GM12878 (cell line): ENCODE data around the gene SEMA7A. TPM values are rescaled to one million over a fixed set of nuclear protein-coding genes. Genes with fewer than 3 reads are reported as not detected.

Experiments
- ATAC-seq: fragments of 200-7000 bp; cut with Tn5 transposase; 3 replicates; pipeline ENCODE4 v1.9.1; 2020; ENCODE audit warnings: mild to moderate bottlenecking, moderate library complexity
- BruUV-seq: library from RNA; stranded (reverse); fragments of 400-500 nt; replicated peaks from 2 replicates; lab custom pipeline; 2021; lab: Mats Ljungman, UMichigan
- CTCF ChIA-PET: fragments of 300-600 bp; sonication (Branson Sonifier 250); formaldehyde crosslinking; extraction: SDS; loops from one replicate; lab custom pipeline; 2021; ENCODE audit warnings: inconsistent platforms; lab: Yijun Ruan, JAX
- POLR2A ChIA-PET: fragments of 350-600 bp; formaldehyde crosslinking; extraction: SDS; loops from one replicate; lab custom pipeline; 2021; ENCODE audit warnings: inconsistent platforms; lab: Charles Lee
- RAD21 ChIA-PET: fragments of 300-600 bp; sonication (Branson Sonifier 250); formaldehyde crosslinking; loops from one replicate; lab custom pipeline; 2023; ENCODE audit warnings: antibody characterized with exemption; ENCODE audit not compliant: unreplicated experiment; lab: Charles Lee
- SMC1A ChIA-PET: fragments of 300-600 bp; sonication (Branson Sonifier 250); formaldehyde crosslinking; loops from one replicate; lab custom pipeline; 2023; ENCODE audit not compliant: unreplicated experiment, uncharacterized antibody; lab: Charles Lee
- DNase-seq: peaks from one replicate; pipeline ENCODE4 v3.0.0-alpha.2; 2011; ENCODE audit warnings: low read depth, low spot score
- FAIRE-seq: peaks from 3 replicates; lab custom pipeline; 2011; peaks lifted over from hg19 to GRCh38; lab: Jason Lieb, UNC
- H2AFZ ChIP-seq: 2 replicates; pipeline ENCODE4 v1.6.0; 2011; ENCODE audit warnings: low read depth, low read length, control low read depth; ENCODE audit not compliant: control insufficient read depth
- H3K27ac ChIP-seq: 2 replicates; pipeline ENCODE4 v1.5.1; 2011; ENCODE audit warnings: control low read depth; ENCODE audit not compliant: control insufficient read depth, insufficient read depth
- H3K27me3 ChIP-seq, 2 experiments: replicated peaks in 1 of 2; 2 replicates each; pipeline versions ENCODE4 v1.6.0 to v1.6.1; 2011; ENCODE audit warnings: low read length in 1 of 2; ENCODE audit not compliant: control insufficient read depth in 2 of 2, insufficient read depth in 2 of 2
- H3K36me3 ChIP-seq, 2 experiments: 2 replicates each; pipeline ENCODE4 v1.5.1; 2011; ENCODE audit warnings: low read length in 1 of 2; ENCODE audit not compliant: control insufficient read depth in 2 of 2, insufficient read depth in 2 of 2
- H3K4me1 ChIP-seq: 2 replicates; pipeline ENCODE4 v1.6.1; 2011; ENCODE audit warnings: mild to moderate bottlenecking, low read length, moderate library complexity, mixed read lengths; ENCODE audit not compliant: control insufficient read depth, insufficient read depth
- H3K4me2 ChIP-seq: 2 replicates; pipeline ENCODE4 v1.6.0; 2011; ENCODE audit warnings: control low read depth; ENCODE audit not compliant: control insufficient read depth, insufficient read depth
- H3K4me3 ChIP-seq: fragments of 200-600 bp; sonication (generic); 2 replicates; pipeline ENCODE4 v1.5.1; 2016
- H3K79me2 ChIP-seq: 2 replicates; pipeline ENCODE4 v1.6.0; 2011; ENCODE audit warnings: low read length; ENCODE audit not compliant: control insufficient read depth, insufficient read depth
- H3K9ac ChIP-seq: 2 replicates; pipeline ENCODE4 v1.8.0; 2011; ENCODE audit warnings: low read length, control low read depth, mixed read lengths; ENCODE audit not compliant: control insufficient read depth, insufficient read depth
- H3K9me3 ChIP-seq: replicated peaks from 3 replicates; pipeline ENCODE4 v1.5.1; 2011; ENCODE audit warnings: mild to moderate bottlenecking, low read length; ENCODE audit not compliant: control insufficient read depth, insufficient read depth
- H4K20me1 ChIP-seq: 2 replicates; pipeline ENCODE4 v1.6.0; 2011; ENCODE audit not compliant: control insufficient read depth, insufficient read depth
- CTCF ChIP-seq, 3 experiments: IDR thresholded peaks in 2 of 3; conservative IDR thresholded peaks in 1 of 3; 2 replicates each; pipeline ENCODE4 v1.5.1; 2011; ENCODE audit warnings: low read depth in 3 of 3, low read length in 3 of 3, mild to moderate bottlenecking in 3 of 3, control low read depth in 2 of 3, moderate library complexity in 2 of 3, inconsistent platforms in 1 of 3, mixed read lengths in 1 of 3; ENCODE audit not compliant: control insufficient read depth in 2 of 3, insufficient read depth in 1 of 3; ENCODE audit errors: extremely low read depth in 1 of 3
- NBN ChIP-seq: fragments of 450-650 bp; IDR thresholded peaks from 2 replicates; pipeline ENCODE4 v1.6.1; 2016
- SIX5 ChIP-seq: IDR thresholded peaks from 2 replicates; pipeline ENCODE4 v1.6.1; 2011; ENCODE audit warnings: mild to moderate bottlenecking, low read depth, low read length, moderate library complexity; ENCODE audit not compliant: severe bottlenecking
- SMC3 ChIP-seq: IDR thresholded peaks from 2 replicates; pipeline ENCODE4 v1.6.1; 2011; ENCODE audit warnings: low read length, improper control_type of control experiment, borderline replicate concordance
- TAF1 ChIP-seq: IDR thresholded peaks from 2 replicates; pipeline ENCODE4 v1.6.1; 2011; ENCODE audit warnings: mild to moderate bottlenecking, low read depth, low read length, borderline replicate concordance
- WRNIP1 ChIP-seq: IDR thresholded peaks from 2 replicates; pipeline ENCODE4 v1.6.1; 2011; ENCODE audit warnings: low read depth, low read length, improper control_type of control experiment, borderline replicate concordance
- ZNF207 ChIP-seq: fragments of 450-650 bp; IDR thresholded peaks from 2 replicates; pipeline ENCODE4 v1.6.1; 2014; ENCODE audit warnings: antibody characterized with exemption, mild to moderate bottlenecking, borderline replicate concordance
- ZNF217 ChIP-seq: fragments of 450-650 bp; IDR thresholded peaks from 2 replicates; pipeline ENCODE4 v1.6.1; 2017; ENCODE audit warnings: antibody characterized with exemption, mild to moderate bottlenecking
- ZNF592 ChIP-seq: fragments of 450-650 bp; IDR thresholded peaks from 2 replicates; pipeline ENCODE4 v1.6.1; 2017; ENCODE audit warnings: mild to moderate bottlenecking, moderate library complexity
- WGBS: methylation state at CpG from one replicate; pipeline ENCODE4 v1.1.6; 2016; ENCODE audit warnings: low lambda C conversion rate; ENCODE audit not compliant: insufficient replicate concordance, insufficient coverage; ENCODE audit errors: missing lambda C conversion rate; 5-methylcytosine and 5-hydroxymethylcytosine counted together
- in situ Hi-C: fragments of 300-500 bp; cut with MboI; formaldehyde crosslinking; loops from 9 replicates; pipeline ENCODE4 v1.14.3; 2018; ENCODE audit warnings: mixed read lengths
- intact Hi-C: fragments of 100-400 bp; cut with micrococcal nuclease; formaldehyde crosslinking; loops from one replicate; pipeline ENCODE4 v1.14.2; 2022; ENCODE audit not compliant: unreplicated experiment
- polyA plus RNA-seq, 11 experiments: library from polyadenylated mRNA; depleted of rRNA in 4 of 11; unstranded in 6 of 11; stranded (reverse) in 5 of 11; fragments of >200 nt; fragmentation: Nextera tagmentation in 4 of 11; fragmentation: Illumina TruSeq in 1 of 11; extraction: Ambion mirVana in 4 of 11; extraction: Trizol in 1 of 11; gene quantifications; 1 replicate in 1 of 11; 2 replicates in 10 of 11; pipeline versions ENCODE4 v1.2.1 to v1.2.3, GENCODE V29; 2011 to 2016; ENCODE audit warnings: inconsistent platforms in 2 of 11, missing spikeins in 2 of 11, low read depth in 1 of 11
- total RNA-seq, 4 experiments: library from RNA; depleted of rRNA in 3 of 4; stranded (reverse); fragments of >200 nt in 3 of 4; fragmentation: Illumina TruSeq in 1 of 4; extraction: Trizol in 1 of 4; gene quantifications; 2 replicates each; pipeline versions ENCODE4 v1.2.1 to v1.2.3, GENCODE V29; 2013 to 2021
- TF ChIP-seq, protein P1 (sequence below): IDR thresholded peaks from 2 replicates; pipeline ENCODE4 v1.6.1; 2012; ENCODE audit warnings: improper control_type of control experiment, low read depth, low read length; ENCODE audit not compliant: insufficient replicate concordance

Gene SEMA7A
- total and polyA plus RNA-seq, 10 of the 15 experiments (the other 5 are each of a cell fraction or from before 2014, with no cell fraction given), result 0.08 to 112 (median 53.5) TPM

- intact Hi-C loops, result loop anchor here (1.0 to 2.0 kb wide), 3 partner anchors 50 to 64 kb away; no protein-coding TSS in a partner anchor
- no peaks in the 10 kb centered on the region for H4K20me1 ChIP-seq
- H3K9me3 ChIP-seq, result no peaks in the 10 kb centered on the region
- CTCF ChIA-PET, result interaction anchor here (0.6 to 22.3 kb wide), 26 partner anchors 9 to 1187 kb away, joined by 3 to 655 read pairs (median 6); partner anchors contain the start of genes ARID3B, CYP11A1 and UBL7
- H3K27ac ChIP-seq, result no peak overlapping the region
- no TSS peak for BruUV-seq
- H3K4me1 ChIP-seq, result peaks cover 18% of the 10 kb centered on the region
- 0% methylated on average over 2 of the region's 2 CpGs for WGBS
- H3K79me2 ChIP-seq, result peaks cover 10% of the 10 kb centered on the region
- DNase-seq, result peak; percentile 55
- FAIRE-seq, result peak; percentile 93
- no peak overlapping the region for H2AFZ ChIP-seq
- POLR2A ChIA-PET, result interaction anchor here (1.1 to 2.1 kb wide), 7 partner anchors 10 to 65 kb away, joined by 3 to 8 read pairs (median 4); no protein-coding TSS in a partner anchor
- in situ Hi-C loops, result loop anchor here (5.0 kb wide), 1 partner anchor 57 kb away; no protein-coding TSS in a partner anchor
- RAD21 ChIA-PET, result interaction anchor here (0.8 to 24.4 kb wide), 9 partner anchors 10 to 67 kb away, joined by 3 to 496 read pairs (median 5); no protein-coding TSS in a partner anchor
- no peak overlapping the region for H3K9ac ChIP-seq
- no peaks in the 10 kb centered on the region for H3K27me3 ChIP-seq
- H3K36me3 ChIP-seq, result no peaks in the 10 kb centered on the region
- SMC1A ChIA-PET, result interaction anchor here (0.7 to 25.4 kb wide), 14 partner anchors 9 to 101 kb away, joined by 3 to 544 read pairs (median 5); partner anchors contain the start of gene UBL7
- peak; percentile 83 for ATAC-seq
- H3K4me2 ChIP-seq, result no peak overlapping the region
- no peak overlapping the region for H3K4me3 ChIP-seq
- no peak for TF ChIP-seq ZNF217
- TF ChIP-seq ZNF592, result 0 out of 2 replicates have a peak, but pooled peaks have one; percentile 20
- TF ChIP-seq TAF1, result no peak
- TF ChIP-seq SMC3, result peak; percentile 100
- TF ChIP-seq CTCF (IDR thresholded peaks at IDR 0.05 in 2 of 3, conservative IDR thresholded peaks at IDR 0.05 in 1 of 3; ENCODE audit: control insufficient read depth in 2 of 3, extremely low read depth in 1 of 3, insufficient read depth in 1 of 3, low read depth in 3 of 3, low read length in 3 of 3), result peak; percentile 94 to 97 (median 95)
- TF ChIP-seq SIX5, result peak; percentile 11
- TF ChIP-seq NBN, result peak; percentile 69; the same call in 1 of the 2 replicates
- TF ChIP-seq WRNIP1, result 0 out of 2 replicates have a peak, but pooled peaks have one; percentile 71
- TF ChIP-seq ZNF207, result peak; percentile 41; the same call in 1 of the 2 replicates
- TF ChIP-seq, protein P1, sequence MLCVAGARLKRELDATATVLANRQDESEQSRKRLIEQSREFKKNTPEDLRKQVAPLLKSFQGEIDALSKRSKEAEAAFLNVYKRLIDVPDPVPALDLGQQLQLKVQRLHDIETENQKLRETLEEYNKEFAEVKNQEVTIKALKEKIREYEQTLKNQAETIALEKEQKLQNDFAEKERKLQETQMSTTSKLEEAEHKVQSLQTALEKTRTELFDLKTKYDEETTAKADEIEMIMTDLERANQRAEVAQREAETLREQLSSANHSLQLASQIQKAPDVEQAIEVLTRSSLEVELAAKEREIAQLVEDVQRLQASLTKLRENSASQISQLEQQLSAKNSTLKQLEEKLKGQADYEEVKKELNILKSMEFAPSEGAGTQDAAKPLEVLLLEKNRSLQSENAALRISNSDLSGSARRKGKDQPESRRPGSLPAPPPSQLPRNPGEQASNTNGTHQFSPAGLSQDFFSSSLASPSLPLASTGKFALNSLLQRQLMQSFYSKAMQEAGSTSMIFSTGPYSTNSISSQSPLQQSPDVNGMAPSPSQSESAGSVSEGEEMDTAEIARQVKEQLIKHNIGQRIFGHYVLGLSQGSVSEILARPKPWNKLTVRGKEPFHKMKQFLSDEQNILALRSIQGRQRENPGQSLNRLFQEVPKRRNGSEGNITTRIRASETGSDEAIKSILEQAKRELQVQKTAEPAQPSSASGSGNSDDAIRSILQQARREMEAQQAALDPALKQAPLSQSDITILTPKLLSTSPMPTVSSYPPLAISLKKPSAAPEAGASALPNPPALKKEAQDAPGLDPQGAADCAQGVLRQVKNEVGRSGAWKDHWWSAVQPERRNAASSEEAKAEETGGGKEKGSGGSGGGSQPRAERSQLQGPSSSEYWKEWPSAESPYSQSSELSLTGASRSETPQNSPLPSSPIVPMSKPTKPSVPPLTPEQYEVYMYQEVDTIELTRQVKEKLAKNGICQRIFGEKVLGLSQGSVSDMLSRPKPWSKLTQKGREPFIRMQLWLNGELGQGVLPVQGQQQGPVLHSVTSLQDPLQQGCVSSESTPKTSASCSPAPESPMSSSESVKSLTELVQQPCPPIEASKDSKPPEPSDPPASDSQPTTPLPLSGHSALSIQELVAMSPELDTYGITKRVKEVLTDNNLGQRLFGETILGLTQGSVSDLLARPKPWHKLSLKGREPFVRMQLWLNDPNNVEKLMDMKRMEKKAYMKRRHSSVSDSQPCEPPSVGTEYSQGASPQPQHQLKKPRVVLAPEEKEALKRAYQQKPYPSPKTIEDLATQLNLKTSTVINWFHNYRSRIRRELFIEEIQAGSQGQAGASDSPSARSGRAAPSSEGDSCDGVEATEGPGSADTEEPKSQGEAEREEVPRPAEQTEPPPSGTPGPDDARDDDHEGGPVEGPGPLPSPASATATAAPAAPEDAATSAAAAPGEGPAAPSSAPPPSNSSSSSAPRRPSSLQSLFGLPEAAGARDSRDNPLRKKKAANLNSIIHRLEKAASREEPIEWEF, result no peak
Measured at GRCh38 chr15:74438721-74439316, 5.1 kb upstream of the SEMA7A start.
